Measurements from ENCODE around the gene ERBB2.

ERBB2 gene

DNA sequence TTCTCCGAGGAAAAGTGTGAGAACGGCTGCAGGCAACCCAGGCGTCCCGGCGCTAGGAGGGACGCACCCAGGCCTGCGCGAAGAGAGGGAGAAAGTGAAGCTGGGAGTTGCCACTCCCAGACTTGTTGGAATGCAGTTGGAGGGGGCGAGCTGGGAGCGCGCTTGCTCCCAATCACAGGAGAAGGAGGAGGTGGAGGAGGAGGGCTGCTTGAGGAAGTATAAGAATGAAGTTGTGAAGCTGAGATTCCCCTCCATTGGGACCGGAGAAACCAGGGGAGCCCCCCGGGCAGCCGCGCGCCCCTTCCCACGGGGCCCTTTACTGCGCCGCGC, at the start of gene ERBB2:
TSS of gene ERBB2 (plus strand) at position 247 of the 330 bp plus-strand sequence. CDS start 175 bp downstream, outside the sequence.
- ChIA-PET CTCF (interaction anchor here (1.7 kb wide), 1 partner anchor 30 kb away, joined by 5 read pairs; the partner anchor contains the start of gene MIEN1), POLR2A (no interaction called here)
- TF ChIP-seq, protein P1, sequence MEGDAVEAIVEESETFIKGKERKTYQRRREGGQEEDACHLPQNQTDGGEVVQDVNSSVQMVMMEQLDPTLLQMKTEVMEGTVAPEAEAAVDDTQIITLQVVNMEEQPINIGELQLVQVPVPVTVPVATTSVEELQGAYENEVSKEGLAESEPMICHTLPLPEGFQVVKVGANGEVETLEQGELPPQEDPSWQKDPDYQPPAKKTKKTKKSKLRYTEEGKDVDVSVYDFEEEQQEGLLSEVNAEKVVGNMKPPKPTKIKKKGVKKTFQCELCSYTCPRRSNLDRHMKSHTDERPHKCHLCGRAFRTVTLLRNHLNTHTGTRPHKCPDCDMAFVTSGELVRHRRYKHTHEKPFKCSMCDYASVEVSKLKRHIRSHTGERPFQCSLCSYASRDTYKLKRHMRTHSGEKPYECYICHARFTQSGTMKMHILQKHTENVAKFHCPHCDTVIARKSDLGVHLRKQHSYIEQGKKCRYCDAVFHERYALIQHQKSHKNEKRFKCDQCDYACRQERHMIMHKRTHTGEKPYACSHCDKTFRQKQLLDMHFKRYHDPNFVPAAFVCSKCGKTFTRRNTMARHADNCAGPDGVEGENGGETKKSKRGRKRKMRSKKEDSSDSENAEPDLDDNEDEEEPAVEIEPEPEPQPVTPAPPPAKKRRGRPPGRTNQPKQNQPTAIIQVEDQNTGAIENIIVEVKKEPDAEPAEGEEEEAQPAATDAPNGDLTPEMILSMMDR (IDR thresholded peaks at IDR 0.05; ENCODE audit: control extremely low read depth, extremely low read depth, low read depth, missing control alignments): no peak
- DNase-seq (ENCODE audit: extremely low spot score): no peak

DNA sequence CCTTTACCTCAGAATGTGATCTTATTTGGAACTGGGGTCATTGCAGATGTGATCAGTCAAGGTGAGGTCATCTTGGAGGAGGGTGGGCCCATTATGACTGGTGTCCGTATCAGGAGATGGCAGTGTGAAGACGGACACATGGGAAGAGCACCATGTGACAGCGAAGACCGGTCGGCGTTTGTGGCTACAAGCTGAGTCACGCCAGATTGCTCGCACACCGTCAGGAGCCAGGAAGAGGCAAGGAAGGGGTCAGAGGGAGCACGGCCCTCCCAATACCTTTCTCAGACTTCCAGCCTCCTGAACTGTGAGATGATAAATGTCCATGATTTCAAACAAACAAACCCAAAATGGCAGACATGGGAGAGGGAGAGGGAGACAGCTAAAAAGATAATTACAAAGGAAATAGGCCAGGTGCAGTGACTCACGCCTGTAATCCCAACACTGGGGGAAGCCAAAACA, 49.7 kb upstream of the ERBB2 start:
- TF ChIP-seq, protein P1 (IDR thresholded peaks at IDR 0.05; ENCODE audit: control extremely low read depth, extremely low read depth, low read depth, missing control alignments): no peak
- CTCF ChIA-PET: interaction anchor here (1.7 to 10.5 kb wide), 5 partner anchors 10 to 105 kb away, joined by 4 to 180 read pairs (median 60); partner anchors contain the start of genes PNMT, PPP1R1B and TCAP
- DNase-seq (ENCODE audit: extremely low spot score): no peak
- POLR2A ChIA-PET: interaction anchor here (0.6 kb wide), 1 partner anchor 165 kb away, joined by 5 read pairs; no protein-coding TSS in a partner anchor

DNA sequence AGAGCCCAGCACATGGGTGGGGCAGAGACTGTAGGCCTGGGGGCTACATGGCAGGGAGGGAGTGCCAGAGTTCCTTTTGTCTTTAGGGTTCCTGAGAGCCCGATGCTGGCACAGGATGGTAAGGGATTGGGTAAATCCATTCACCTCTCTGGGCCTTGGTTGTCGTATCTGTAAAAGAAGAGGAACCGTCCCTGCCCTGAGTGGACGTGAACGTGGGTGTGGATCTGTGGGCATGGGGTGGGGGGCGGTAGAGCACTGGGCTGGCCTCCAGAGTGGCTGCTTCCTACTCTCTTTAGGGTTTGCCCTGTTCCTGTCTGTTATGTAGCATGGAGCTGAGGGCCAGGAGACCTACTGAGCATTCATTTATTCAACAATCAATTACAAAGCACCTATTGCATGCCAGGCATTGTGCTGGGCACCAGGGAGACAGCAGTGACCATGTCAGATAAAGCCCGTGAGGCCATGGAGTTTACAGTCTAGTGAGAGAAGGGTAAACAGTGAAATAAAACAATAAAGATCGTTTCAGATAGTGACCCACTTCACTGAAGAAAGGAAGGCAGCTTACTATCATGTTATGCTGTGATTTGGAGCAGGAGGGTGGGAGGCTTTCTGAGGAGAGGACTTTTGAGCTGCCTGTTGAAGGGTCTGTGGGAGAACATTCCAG, 47.8 kb upstream of the ERBB2 start:
- CTCF ChIA-PET: interaction anchor here (1.0 to 10.5 kb wide), 10 partner anchors 11 to 104 kb away, joined by 3 to 180 read pairs (median 26); partner anchors contain the start of genes MIEN1, PNMT, PPP1R1B and STARD3

DNA sequence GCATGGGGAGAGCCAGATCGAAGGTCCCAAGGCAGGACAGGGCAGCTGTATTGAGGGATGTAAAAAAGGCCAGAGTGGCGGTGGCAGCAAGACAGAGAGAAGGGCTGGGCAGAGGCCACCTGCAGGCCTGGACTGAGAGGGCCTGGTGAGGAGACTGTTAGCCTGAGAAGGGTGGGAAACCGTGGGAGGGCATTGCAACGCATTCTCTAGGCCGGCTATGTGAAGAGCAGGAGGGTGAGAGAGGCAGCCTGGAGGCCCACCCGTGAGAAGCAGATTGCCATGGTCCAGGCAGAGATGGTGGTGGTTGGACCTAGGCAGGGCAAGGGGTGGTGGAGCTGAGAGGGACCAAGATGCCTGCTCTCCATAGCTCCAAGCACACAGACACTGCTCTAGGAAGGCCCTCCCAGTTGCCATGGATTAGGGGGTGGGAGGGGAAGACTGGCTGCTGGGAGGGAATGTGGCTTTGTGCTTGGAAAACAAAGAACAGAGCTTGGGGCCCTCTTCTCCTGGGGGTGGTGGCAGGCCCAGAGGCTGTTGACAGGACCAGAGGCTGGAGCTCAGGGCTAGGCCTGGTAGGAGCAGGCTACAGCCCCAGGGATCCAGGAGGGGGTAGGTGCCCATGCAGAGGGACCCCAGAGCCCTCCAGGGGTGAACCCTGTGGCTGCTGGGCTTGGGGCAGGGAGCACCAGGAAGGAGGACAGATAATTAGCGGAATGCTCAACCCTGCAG, 47.1 kb upstream of the ERBB2 start:
- TF ChIP-seq, protein P1 (IDR thresholded peaks at IDR 0.05; ENCODE audit: control extremely low read depth, extremely low read depth, low read depth, missing control alignments): no peak
- CTCF ChIA-PET: interaction anchor here (1.0 to 10.5 kb wide), 11 partner anchors 11 to 105 kb away, joined by 3 to 180 read pairs (median 22); partner anchors contain the start of genes MIEN1, PNMT, PPP1R1B and STARD3
- DNase-seq (ENCODE audit: extremely low spot score): no peak
- POLR2A ChIA-PET: no interaction called here

More for the DNA sequence above, 47.8 kb upstream of the ERBB2 start:
- POLR2A ChIA-PET: no interaction called here
- DNase-seq (ENCODE audit: extremely low spot score): no peak
- TF ChIP-seq, protein P1 (IDR thresholded peaks at IDR 0.05; ENCODE audit: control extremely low read depth, extremely low read depth, low read depth, missing control alignments): no peak

DNA sequence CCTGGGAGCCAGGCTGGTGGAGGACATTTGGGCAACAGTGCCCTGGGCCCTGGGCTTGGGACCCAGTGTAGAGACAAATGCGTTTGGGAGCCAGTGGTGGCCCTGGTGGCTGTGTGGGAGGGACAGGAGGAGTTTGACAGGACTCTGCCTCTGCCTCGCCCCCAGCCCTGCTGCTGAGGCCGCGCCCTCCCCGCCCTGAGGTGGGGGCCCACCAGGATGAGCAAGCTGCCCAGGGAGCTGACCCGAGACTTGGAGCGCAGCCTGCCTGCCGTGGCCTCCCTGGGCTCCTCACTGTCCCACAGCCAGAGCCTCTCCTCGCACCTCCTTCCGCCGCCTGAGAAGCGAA, 46.6 kb upstream of the ERBB2 start:
- DNase-seq (ENCODE audit: extremely low spot score): no peak
- POLR2A ChIA-PET: no interaction called here
- TF ChIP-seq, protein P1 (IDR thresholded peaks at IDR 0.05; ENCODE audit: control extremely low read depth, extremely low read depth, low read depth, missing control alignments): no peak
- CTCF ChIA-PET: interaction anchor here (1.0 to 10.5 kb wide), 24 partner anchors 8 to 374 kb away, joined by 3 to 180 read pairs (median 6); partner anchors contain the start of genes MIEN1, PGAP3, PNMT and PPP1R1B

DNA sequence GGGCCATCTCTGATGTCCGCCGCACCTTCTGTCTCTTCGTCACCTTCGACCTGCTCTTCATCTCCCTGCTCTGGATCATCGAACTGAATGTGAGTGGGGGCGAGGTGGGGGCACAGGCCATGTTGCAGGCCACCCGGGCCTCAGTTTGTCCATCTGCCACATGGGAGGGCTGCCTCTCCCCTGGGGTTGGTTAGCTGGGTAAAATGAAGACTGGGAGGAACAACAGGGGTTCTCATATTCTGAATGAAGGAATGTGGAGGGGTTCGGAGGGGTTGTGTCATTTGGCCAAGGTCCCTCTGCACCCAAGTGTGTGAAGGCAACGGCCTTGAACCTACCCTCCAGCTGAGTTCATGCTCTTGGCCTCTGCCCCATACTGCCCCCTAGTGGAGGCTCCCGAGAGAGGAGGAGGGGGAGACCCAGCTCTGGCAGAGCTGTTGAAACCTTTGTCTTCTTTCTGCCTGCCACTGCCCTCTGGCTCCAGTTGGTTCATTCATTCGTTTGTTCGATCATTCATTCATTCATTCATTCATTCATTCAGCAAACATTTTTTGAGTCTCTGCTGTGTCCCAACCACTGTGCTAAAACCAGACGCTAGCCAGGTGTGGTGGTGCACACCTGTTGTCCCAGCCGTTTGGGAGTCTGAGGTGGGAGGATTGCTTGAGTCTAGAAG, 46.1 kb upstream of the ERBB2 start:
- CTCF ChIA-PET: interaction anchor here (0.6 to 10.5 kb wide), 25 partner anchors 9 to 374 kb away, joined by 3 to 180 read pairs (median 6); partner anchors contain the start of genes MIEN1, PGAP3, PNMT and PPP1R1B
- TF ChIP-seq, protein P1 (IDR thresholded peaks at IDR 0.05; ENCODE audit: control extremely low read depth, extremely low read depth, low read depth, missing control alignments): peak; percentile 77
- peak; percentile 91 for DNase-seq (ENCODE audit: extremely low spot score)
- POLR2A ChIA-PET: no interaction called here
